ENCODE data around the gene HDAC1. TPM values are rescaled to one million over a fixed set of nuclear protein-coding genes. Genes with fewer than 3 reads are reported as not detected.

Gene HDAC1
- polyA plus RNA-seq, 1 of the 3 experiments (the other 2 are of a cell fraction): 172 TPM

GRCh38 chr1:32337855-32338636, 46.2 kb downstream of the HDAC1 start:
- DNase-seq: no peak
- WGBS (ENCODE audit: low lambda C conversion rate): 79% methylated on average over 11 of the region's 16 CpGs
- TF ChIP-seq CHD2 (IDR thresholded peaks at IDR 0.05; ENCODE audit: low read length, partially characterized antibody) (no peak), PBX3 (IDR thresholded peaks at IDR 0.05) (no peak), CTCF (IDR thresholded peaks at IDR 0.05) (no peak), YY1 (IDR thresholded peaks at IDR 0.05; ENCODE audit: low read depth) (no peak), MEF2A (IDR thresholded peaks at IDR 0.05; ENCODE audit: borderline replicate concordance, low read depth) (no peak), MAX (IDR thresholded peaks at IDR 0.05; ENCODE audit: low read depth) (no peak), ZBTB33 (IDR thresholded peaks at IDR 0.05; ENCODE audit: borderline replicate concordance, low read depth) (no peak), FOSL2 (IDR thresholded peaks at IDR 0.05; ENCODE audit: borderline replicate concordance, low read depth) (no peak), RFX5 (IDR thresholded peaks at IDR 0.05; ENCODE audit: low read length) (no peak), TEAD4 (IDR thresholded peaks at IDR 0.05; ENCODE audit: borderline replicate concordance, insufficient read depth) (no peak)
- POLR2A ChIA-PET: interaction anchor here (1.3 kb wide), 1 partner anchor 13 kb away, joined by 5 read pairs; no protein-coding TSS in a partner anchor
- H3K9me2 ChIP-seq: no peaks in the 10 kb centered on the region
- H4K20me1 ChIP-seq (ENCODE audit: insufficient read depth): peaks cover 20% of the 10 kb centered on the region
- CTCF ChIA-PET: interaction anchor here (1.4 to 3.7 kb wide), 2 partner anchors 13 to 75 kb away, joined by 4 to 24 read pairs; no protein-coding TSS in a partner anchor
- no peaks in the 10 kb centered on the region for H3K27me3 ChIP-seq (ENCODE audit: insufficient read depth)
- H3K27ac ChIP-seq (ENCODE audit: low read depth in 2 of 2, low read length in 1 of 2): no peak overlapping the region
- H3F3A ChIP-seq (replicated peaks; ENCODE audit: insufficient read depth): peaks cover 6% of the 10 kb centered on the region
- H3K36me3 ChIP-seq (replicated peaks in 1 of 2; ENCODE audit: control insufficient read depth in 1 of 2, insufficient read depth in 2 of 2, low read length in 1 of 2): peaks cover 13% of the 10 kb centered on the region in 2 experiments
- no peak overlapping the region for H2AFZ ChIP-seq (ENCODE audit: low read depth)
- H3K79me2 ChIP-seq (ENCODE audit: insufficient read depth): peaks cover 29% of the 10 kb centered on the region
- H3K4me3 ChIP-seq (ENCODE audit: low read depth in 2 of 2, low read length in 1 of 2): no peak overlapping the region
- peaks cover 8 to 23% of the 10 kb centered on the region in 2 experiments; a peak in 3 of 4 replicates for H3K4me1 ChIP-seq (ENCODE audit: control insufficient read depth in 1 of 2, insufficient read depth in 2 of 2, low read depth in 1 of 2, low read length in 1 of 2)
- no peaks in the 10 kb centered on the region for H3K9me3 ChIP-seq
- H3K9ac ChIP-seq: no peak overlapping the region
- H3K4me2 ChIP-seq: no peak overlapping the region
